AG09309 (cell line): Measurements from ENCODE around the gene CYP19A1.

Source experiments
- DNase-seq: peaks from one replicate; pipeline ENCODE4 v3.0.0-alpha.2; 2010; ENCODE audit warnings: low read depth
- H3K4me3 ChIP-seq: 2 replicates; pipeline ENCODE4 v1.5.1; 2011; ENCODE audit warnings: mild to moderate bottlenecking, low read depth, low read length, moderate library complexity; ENCODE audit not compliant: control insufficient read depth
- TF ChIP-seq, protein P1 (sequence below): IDR thresholded peaks from 2 replicates; pipeline ENCODE4 v1.5.1; 2011; ENCODE audit warnings: mild to moderate bottlenecking, low read depth, low read length, inconsistent platforms; ENCODE audit not compliant: insufficient read depth, control insufficient read depth; ENCODE audit errors: missing control alignments

The CYP19A1 gene

DNA sequence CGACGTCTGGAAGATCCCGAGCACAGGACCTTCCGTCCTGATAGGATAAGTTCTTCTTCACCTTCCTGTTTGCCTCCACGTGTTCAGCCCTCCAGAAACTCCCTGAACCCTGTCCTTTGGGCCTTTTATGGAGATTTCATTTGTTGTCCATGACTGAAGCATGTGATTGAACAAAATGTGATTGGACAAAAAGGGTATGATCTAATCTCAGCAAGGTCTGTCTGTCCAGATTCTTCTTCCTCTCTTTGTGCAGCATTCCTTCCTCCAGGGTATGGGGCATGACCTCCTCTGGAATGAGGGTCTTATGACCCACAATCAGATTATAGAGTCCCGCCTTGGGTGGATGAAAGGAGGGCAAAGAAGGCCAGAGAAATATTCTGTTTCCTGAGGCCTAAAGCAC lies at the start of gene CYP19A1:
Gene CYP19A1 (minus strand): TSS at position 101 of the 400 bp plus-strand sequence. CDS start 95,684 bp downstream, outside the sequence.
- no peak within 1 kb of the TSS for H3K4me3 ChIP-seq
- TF ChIP-seq, protein P1, sequence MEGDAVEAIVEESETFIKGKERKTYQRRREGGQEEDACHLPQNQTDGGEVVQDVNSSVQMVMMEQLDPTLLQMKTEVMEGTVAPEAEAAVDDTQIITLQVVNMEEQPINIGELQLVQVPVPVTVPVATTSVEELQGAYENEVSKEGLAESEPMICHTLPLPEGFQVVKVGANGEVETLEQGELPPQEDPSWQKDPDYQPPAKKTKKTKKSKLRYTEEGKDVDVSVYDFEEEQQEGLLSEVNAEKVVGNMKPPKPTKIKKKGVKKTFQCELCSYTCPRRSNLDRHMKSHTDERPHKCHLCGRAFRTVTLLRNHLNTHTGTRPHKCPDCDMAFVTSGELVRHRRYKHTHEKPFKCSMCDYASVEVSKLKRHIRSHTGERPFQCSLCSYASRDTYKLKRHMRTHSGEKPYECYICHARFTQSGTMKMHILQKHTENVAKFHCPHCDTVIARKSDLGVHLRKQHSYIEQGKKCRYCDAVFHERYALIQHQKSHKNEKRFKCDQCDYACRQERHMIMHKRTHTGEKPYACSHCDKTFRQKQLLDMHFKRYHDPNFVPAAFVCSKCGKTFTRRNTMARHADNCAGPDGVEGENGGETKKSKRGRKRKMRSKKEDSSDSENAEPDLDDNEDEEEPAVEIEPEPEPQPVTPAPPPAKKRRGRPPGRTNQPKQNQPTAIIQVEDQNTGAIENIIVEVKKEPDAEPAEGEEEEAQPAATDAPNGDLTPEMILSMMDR: no peak
- no peak for DNase-seq

DNA sequence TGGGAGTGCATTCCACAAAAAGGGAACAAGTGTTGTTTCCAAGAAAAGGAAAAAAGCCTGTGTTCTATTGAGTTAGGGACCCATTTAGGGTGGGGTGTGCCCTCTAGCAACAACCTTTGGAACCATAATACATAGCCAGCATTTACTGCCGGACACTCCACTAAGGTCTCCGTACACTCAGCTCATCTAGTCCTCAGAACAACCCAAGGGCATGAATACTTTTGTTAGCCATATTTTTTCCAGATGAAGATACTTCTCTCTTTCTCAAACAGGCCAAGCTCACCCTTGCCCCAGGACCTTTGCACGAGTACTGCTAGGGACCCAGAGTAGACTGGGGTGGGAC lies 49.3 kb upstream of the CYP19A1 start:
- no peak overlapping the region for H3K4me3 ChIP-seq
- no peak for DNase-seq
- TF ChIP-seq, protein P1: no peak

DNA sequence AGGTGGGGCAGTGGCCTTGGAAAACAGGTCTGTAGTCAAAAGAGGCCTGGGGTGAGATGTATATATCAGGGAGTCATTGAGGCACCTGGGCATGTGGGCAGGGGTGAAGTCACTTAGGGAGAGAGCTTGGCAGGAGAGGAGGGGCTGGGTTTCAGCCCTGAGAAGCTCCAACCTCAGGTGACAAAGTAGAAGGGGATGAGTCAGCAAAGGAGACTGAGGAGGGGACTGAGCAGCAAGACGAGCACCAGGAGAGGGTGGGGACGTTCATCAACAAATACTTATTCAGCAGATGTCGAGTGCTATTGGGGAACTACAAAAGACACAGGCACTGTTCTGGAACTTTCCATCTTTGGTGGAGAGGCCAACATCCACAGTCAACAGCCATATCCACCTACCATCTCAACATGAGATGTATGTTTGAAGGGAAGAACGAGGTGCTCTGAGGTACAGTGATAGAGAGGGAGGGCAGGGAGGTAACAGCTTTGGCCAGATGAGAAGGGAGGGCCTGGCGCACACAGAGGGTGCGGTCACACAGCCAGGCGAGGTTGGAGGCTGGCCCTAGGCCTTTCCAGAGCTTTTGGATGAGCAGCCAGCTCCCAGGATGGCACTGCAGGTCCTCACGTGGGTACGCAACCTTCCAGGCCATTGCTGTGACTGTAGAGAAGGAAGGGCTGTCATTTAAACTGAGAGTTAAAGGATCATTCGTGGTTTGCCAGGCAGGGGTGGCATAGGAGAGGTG lies 48.7 kb upstream of the CYP19A1 start:
- DNase-seq: no peak
- TF ChIP-seq, protein P1: no peak
- no peak overlapping the region for H3K4me3 ChIP-seq

DNA sequence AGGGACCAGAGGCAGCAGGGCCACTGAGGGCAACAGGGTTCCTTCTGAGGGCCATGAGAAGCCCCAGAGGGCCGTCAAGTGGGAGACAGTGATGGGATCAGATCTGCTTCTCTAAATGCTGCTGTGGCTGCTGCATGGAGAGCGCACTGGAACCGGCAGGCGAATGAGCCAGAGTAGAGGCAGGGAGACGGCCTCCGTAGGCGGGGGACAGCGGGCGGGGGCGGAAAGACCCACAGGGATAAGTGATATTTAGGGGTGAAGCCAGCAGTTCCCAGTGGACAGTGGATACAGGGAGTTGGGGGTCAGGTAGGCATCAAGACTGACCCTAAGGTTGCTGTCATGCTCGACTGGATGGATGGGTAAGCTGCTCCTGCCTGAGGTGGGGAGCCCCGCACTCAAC lies 48.1 kb upstream of the CYP19A1 start:
- no peak for DNase-seq
- TF ChIP-seq, protein P1: no peak
- no peak overlapping the region for H3K4me3 ChIP-seq

DNA sequence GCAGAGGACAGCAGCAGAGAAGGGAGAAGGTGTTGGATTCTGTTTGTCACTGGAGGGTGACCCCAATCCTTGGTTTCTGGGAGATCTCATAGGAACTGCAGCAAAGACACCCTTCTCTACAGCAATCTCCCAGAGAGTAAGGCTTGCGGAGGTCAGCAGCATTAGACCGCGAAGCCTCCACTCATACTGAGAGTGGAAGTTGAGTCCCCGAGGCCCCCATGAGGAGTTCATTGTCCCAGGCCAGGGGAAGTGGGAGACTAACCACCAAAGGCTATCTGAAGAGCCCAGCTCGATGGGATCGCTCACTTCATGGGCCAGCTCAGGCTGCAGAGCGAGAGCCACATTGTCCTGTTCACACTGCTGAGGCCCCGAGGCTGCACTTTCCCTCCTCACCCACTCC lies 47.6 kb upstream of the CYP19A1 start:
- TF ChIP-seq, protein P1: no peak
- H3K4me3 ChIP-seq: no peak overlapping the region
- no peak for DNase-seq

DNA sequence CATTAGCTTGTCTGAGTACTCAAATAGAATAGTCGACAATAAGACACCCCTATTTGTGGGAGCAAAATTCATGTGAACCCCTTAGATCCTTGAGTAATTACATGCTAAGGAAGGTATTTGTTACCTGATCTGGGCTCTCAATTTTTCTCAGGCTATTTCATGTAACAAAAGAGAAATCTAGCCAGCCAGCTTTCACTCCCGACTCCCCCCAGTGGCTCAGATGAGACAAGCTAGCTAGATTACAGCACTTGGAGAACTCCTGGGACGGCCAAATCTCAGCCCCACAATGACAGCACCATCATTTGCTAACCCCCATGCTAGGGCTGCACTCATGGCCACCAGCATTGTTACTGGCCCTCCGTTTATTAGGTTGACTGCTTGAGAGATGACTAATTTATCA lies 44.4 kb upstream of the CYP19A1 start:
- no peak for DNase-seq
- TF ChIP-seq, protein P1: peak; percentile 80

More for the DNA sequence above, 44.4 kb upstream of the CYP19A1 start:
- H3K4me3 ChIP-seq: no peak overlapping the region
